ENCODE measurements around the gene FRAS1. TPM values are rescaled to one million over a fixed set of nuclear protein-coding genes. Genes with fewer than 3 reads are reported as not detected.

FRAS1 gene
- total RNA-seq, 1 donor from 2014 or later = 24.6 TPM

DNA sequence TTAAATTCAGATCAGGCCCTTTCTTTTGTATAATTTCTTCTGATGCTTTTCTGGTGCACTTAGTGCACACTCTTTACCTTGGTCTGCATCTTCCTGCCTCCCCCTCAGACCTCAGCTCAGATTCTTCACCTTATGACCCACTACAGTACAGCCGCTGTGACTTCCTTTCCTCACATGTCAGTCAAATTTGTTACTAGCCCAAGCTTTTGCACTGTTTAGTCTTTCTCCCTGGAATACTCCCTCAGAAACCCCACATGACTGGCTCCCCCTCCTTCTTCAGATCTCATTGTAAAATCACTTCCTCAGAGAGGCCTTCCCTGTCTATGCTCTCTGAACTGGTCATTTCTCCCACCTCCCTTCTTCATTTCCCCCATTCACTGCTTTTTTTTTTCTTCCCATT is 132.9 kb downstream of the FRAS1 start:
- Mint-ChIP-seq H3K36me3 (ENCODE audit: low read depth, unreplicated experiment) (no peaks in the 10 kb centered on the region), H3K27me3 (ENCODE audit: low read depth, unreplicated experiment) (no peaks in the 10 kb centered on the region)

GRCh38 chr4:78190595-78190994 is 133.5 kb downstream of the FRAS1 start:
- no peak overlapping the region for H3K4me2 ChIP-seq (ENCODE audit: low read length)
- no peaks in the 10 kb centered on the region for H3K9me3 ChIP-seq (ENCODE audit: insufficient read depth, low read depth, low read length)
- no peaks in the 10 kb centered on the region for H4K20me1 ChIP-seq (ENCODE audit: insufficient read depth, low read length)
- DNase-seq (ENCODE audit: low read depth) (no peak), FAIRE-seq (no peak)
- Mint-ChIP-seq H3K27ac (ENCODE audit: unreplicated experiment) (no peak overlapping the region), H3K27me3 (ENCODE audit: low read depth, unreplicated experiment) (no peaks in the 10 kb centered on the region), H3K36me3 (ENCODE audit: low read depth, unreplicated experiment) (peaks cover under 1% of the 10 kb centered on the region), H3K9me3 (ENCODE audit: unreplicated experiment) (peaks cover 13% of the 10 kb centered on the region), H3K4me1 (ENCODE audit: low read depth, unreplicated experiment) (peaks cover 12% of the 10 kb centered on the region), H3K4me3 (ENCODE audit: unreplicated experiment) (no peak overlapping the region)
- H3K27me3 ChIP-seq (ENCODE audit: insufficient read depth, low read length) = no peaks in the 10 kb centered on the region
- no peaks in the 10 kb centered on the region for H3K4me1 ChIP-seq (ENCODE audit: insufficient read depth, low read length)
- H3K79me2 ChIP-seq (ENCODE audit: insufficient read depth, low read length) = no peaks in the 10 kb centered on the region
- no peak overlapping the region for H3K9ac ChIP-seq (ENCODE audit: low read length)
- H3K36me3 ChIP-seq (ENCODE audit: insufficient read depth, low read length) = no peaks in the 10 kb centered on the region
- H3K4me3 ChIP-seq (ENCODE audit: insufficient read depth, low read depth, low read length) = no peak overlapping the region
- H2AFZ ChIP-seq (ENCODE audit: low read depth, low read length) = no peak overlapping the region
- no peak overlapping the region for H3K27ac ChIP-seq (ENCODE audit: low read depth, low read length)
- TF ChIP-seq EZH2 (IDR thresholded peaks at IDR 0.05; ENCODE audit: insufficient read depth, low read length) = no peak
- TF ChIP-seq, protein P1, sequence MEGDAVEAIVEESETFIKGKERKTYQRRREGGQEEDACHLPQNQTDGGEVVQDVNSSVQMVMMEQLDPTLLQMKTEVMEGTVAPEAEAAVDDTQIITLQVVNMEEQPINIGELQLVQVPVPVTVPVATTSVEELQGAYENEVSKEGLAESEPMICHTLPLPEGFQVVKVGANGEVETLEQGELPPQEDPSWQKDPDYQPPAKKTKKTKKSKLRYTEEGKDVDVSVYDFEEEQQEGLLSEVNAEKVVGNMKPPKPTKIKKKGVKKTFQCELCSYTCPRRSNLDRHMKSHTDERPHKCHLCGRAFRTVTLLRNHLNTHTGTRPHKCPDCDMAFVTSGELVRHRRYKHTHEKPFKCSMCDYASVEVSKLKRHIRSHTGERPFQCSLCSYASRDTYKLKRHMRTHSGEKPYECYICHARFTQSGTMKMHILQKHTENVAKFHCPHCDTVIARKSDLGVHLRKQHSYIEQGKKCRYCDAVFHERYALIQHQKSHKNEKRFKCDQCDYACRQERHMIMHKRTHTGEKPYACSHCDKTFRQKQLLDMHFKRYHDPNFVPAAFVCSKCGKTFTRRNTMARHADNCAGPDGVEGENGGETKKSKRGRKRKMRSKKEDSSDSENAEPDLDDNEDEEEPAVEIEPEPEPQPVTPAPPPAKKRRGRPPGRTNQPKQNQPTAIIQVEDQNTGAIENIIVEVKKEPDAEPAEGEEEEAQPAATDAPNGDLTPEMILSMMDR (IDR thresholded peaks at IDR 0.05; ENCODE audit: insufficient read depth, low read depth, low read length) = no peak

More for the DNA sequence above, 132.9 kb downstream of the FRAS1 start:
- Mint-ChIP-seq H3K4me1 (ENCODE audit: low read depth, unreplicated experiment) (peaks cover 16% of the 10 kb centered on the region), H3K4me3 (ENCODE audit: unreplicated experiment) (no peak overlapping the region), H3K9me3 (ENCODE audit: unreplicated experiment) (peaks cover 9% of the 10 kb centered on the region), H3K27ac (ENCODE audit: unreplicated experiment) (no peak overlapping the region)
- no peaks in the 10 kb centered on the region for H3K79me2 ChIP-seq (ENCODE audit: insufficient read depth, low read length)
- H3K4me3 ChIP-seq (ENCODE audit: insufficient read depth, low read depth, low read length) = no peak overlapping the region
- no peaks in the 10 kb centered on the region for H3K9me3 ChIP-seq (ENCODE audit: insufficient read depth, low read depth, low read length)
- no peak overlapping the region for H3K4me2 ChIP-seq (ENCODE audit: low read length)
- no peak for TF ChIP-seq EZH2 (IDR thresholded peaks at IDR 0.05; ENCODE audit: insufficient read depth, low read length)
- TF ChIP-seq, protein P1 (IDR thresholded peaks at IDR 0.05; ENCODE audit: insufficient read depth, low read depth, low read length) = no peak
- H3K9ac ChIP-seq (ENCODE audit: low read length) = no peak overlapping the region
- no peaks in the 10 kb centered on the region for H3K4me1 ChIP-seq (ENCODE audit: insufficient read depth, low read length)
- no peak for DNase-seq (ENCODE audit: low read depth)
- no peak overlapping the region for H3K27ac ChIP-seq (ENCODE audit: low read depth, low read length)
- H2AFZ ChIP-seq (ENCODE audit: low read depth, low read length) = no peak overlapping the region
- FAIRE-seq = no peak
- H3K27me3 ChIP-seq (ENCODE audit: insufficient read depth, low read length) = no peaks in the 10 kb centered on the region
- no peaks in the 10 kb centered on the region for H4K20me1 ChIP-seq (ENCODE audit: insufficient read depth, low read length)
- no peaks in the 10 kb centered on the region for H3K36me3 ChIP-seq (ENCODE audit: insufficient read depth, low read length)

DNA sequence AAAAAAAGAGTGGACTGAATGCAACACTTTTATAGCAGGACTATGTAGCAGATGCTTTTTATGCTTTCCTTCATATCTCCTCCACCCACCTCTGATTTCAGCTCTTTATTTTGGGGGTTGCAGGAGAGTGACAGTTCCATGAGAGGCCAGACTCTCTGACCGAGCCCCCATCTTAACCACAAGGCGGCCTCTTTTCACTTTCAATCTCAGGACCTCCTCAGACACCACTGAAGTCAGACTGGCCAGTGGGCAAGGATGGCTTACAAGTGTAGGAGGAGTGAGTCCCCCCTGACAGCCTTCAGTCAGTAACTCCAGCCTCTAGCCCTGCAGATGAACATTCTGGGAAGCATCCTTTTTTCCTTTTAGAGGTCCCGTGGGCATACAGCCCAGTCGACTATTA is 140.8 kb downstream of the FRAS1 start:
- DNase-seq (ENCODE audit: low read depth) = no peak
- H4K20me1 ChIP-seq (ENCODE audit: insufficient read depth, low read length) = no peaks in the 10 kb centered on the region
- no peaks in the 10 kb centered on the region for H3K9me3 ChIP-seq (ENCODE audit: insufficient read depth, low read depth, low read length)
- H3K36me3 Mint-ChIP-seq (ENCODE audit: low read depth, unreplicated experiment) = peaks cover 2% of the 10 kb centered on the region
- no peak overlapping the region for H3K9ac ChIP-seq (ENCODE audit: low read length)
- H3K27ac ChIP-seq (ENCODE audit: low read depth, low read length) = no peak overlapping the region
- no peak overlapping the region for H3K4me2 ChIP-seq (ENCODE audit: low read length)
- H3K9me3 Mint-ChIP-seq (ENCODE audit: unreplicated experiment) = peaks cover 11% of the 10 kb centered on the region
- H3K27ac Mint-ChIP-seq (ENCODE audit: unreplicated experiment) = no peak overlapping the region
- no peak overlapping the region for H3K4me3 ChIP-seq (ENCODE audit: insufficient read depth, low read depth, low read length)
- H3K79me2 ChIP-seq (ENCODE audit: insufficient read depth, low read length) = no peaks in the 10 kb centered on the region
- no peak overlapping the region for H3K4me3 Mint-ChIP-seq (ENCODE audit: unreplicated experiment)
- FAIRE-seq = no peak
- no peaks in the 10 kb centered on the region for H3K4me1 ChIP-seq (ENCODE audit: insufficient read depth, low read length)
- H3K36me3 ChIP-seq (ENCODE audit: insufficient read depth, low read length) = no peaks in the 10 kb centered on the region
- TF ChIP-seq, protein P1 (IDR thresholded peaks at IDR 0.05; ENCODE audit: insufficient read depth, low read depth, low read length) = no peak
- TF ChIP-seq EZH2 (IDR thresholded peaks at IDR 0.05; ENCODE audit: insufficient read depth, low read length) = no peak
- H3K27me3 ChIP-seq (ENCODE audit: insufficient read depth, low read length) = no peaks in the 10 kb centered on the region
- H2AFZ ChIP-seq (ENCODE audit: low read depth, low read length) = no peak overlapping the region
- no peaks in the 10 kb centered on the region for H3K27me3 Mint-ChIP-seq (ENCODE audit: low read depth, unreplicated experiment)
- H3K4me1 Mint-ChIP-seq (ENCODE audit: low read depth, unreplicated experiment) = peaks cover 4% of the 10 kb centered on the region
